IPS DF 4.7 (cell line): ENCODE data around the gene FOSB.
"Not testable (repeated sequence)": the region's sequence is repeated elsewhere in the genome, so short reads cannot be mapped to it uniquely, and the experiment has no call there.

Source experiments
- DNase-seq: peaks from one replicate; pipeline ENCODE4 v3.0.0-alpha.2; 2013; ENCODE audit warnings: low spot score; ENCODE audit errors: extremely low read depth

The FOSB gene

DNA sequence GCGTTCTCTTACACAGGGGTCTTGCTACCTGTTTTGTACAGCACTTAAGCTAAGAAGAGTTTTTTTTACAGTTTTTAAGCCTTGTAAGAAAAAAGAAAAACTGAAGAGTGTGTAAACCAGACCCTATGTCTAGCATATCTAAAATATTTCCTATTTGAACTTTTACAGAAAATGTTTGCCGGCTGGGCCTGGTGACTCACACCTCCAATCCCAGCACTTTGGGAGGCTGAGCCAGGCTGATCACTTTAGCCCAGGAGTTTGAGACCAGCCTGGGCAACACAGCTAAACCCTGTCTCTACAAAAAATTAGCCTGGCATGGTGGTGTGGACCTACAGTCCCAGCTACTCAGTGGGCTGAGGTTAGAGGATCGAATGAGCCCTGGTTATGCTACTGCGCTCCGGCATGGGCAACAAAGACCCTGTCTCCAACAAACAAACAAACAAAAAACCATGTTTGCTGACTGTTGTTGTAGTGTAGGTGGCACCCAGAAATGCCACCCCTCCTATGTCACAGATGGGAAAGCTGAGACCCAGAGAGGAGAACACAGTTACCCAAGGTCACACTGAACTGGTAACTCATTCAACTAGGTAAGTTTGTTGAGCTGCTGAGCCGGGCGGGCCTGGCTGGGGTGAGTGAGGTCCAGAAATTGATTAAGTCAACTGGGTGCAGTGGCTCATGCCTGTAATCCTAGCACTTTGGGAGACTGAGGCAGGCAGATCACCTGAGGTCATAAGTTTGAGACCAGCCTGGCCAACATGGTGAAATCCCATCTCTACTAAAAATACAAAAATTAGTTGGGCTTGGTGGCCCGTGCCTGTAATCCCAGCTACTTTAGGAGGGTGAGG lies 37.6 kb downstream of the FOSB start:
- DNase-seq, result no peak

DNA sequence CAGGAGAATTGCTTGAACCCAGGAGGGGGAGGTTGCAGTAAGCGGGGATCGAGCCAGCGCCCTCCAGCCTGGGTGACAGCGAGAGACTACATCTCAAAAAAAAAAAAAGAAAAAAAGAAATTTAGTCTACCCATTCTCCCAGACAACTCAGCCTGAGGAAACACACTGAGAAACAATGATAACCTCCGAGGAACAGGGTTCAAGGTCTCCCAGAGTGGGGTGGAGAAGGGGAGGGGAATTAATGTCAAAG lies 38.1 kb downstream of the FOSB start:
- no peak for DNase-seq

DNA sequence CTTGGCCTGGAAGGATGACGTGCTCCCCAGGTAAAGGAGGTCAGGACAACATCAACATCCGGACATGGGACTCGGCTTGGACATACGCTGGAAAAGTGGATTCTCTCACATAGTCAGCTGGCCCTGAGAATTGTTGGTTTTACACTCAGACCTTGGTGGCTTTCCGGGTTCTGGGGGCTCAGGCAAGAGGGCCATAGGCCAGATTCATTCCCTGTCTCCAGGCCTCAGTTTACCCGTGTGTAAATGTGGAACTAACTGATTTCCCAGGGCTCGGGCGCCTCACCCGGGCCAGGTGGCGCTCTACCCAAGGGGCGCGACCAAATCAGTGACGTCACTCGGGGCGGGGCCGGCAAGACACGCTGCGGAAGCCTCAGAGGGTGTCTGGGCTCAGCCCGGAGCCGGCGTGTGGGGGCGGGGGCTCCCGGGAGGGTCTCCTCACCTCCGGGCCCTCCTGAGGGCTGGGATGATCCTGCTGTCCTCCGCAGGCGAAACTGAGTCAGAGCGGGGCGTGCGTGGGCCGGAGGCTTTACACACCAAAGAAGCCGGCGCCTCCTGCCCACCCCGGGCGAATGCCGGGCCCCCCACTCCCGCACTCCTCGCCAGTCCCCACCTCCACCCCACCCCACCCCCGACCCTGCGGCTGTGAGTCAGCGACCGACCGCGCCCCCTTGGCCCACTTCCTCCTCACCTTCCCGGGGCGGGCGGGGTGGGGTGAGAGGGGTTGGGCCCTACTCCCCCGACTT lies 38.6 kb downstream of the FOSB start:
- DNase-seq, result no peak

DNA sequence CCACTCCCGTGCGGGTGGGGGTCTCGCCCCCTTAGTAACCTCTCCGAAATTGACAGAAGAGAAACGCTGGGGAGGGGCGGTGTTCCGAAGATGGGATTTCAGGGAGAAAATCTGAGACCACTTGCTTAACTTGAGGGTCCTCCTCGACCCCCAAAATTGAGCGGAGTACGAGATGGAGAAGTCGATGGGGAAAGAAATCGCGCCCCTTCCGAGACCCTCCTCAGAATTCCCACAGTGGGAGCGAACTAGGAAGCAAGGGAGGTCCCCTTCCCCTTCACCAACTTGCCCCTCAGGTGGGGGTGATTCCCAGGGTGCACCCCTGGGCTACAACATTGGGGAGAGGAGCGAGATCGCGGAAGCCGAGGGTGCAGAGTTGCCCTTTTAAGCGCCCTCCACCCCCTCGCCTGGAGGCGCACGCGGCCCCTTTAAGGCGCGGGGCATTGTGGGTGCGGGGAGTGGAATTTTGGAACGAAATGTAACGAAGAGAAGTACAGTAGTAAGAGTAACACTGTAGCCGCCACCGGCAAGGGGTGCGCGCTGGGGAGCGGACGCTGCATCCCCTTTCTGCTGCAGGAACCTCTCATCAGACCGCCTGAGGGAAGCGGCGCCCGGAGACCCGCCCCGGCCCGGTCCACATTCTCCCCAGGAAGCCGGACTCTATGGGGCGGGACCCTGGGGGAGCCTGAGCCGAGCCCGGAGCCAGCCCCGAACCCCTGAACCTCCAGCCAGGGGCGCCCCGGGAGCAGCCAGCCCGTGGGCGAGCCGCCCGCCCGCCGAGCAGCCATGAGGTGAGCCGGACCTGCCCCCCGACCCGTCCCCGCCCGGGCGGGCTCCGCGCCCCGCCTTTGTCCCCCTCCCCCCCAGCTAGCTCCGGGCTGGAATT lies 39.4 kb downstream of the FOSB start, which contains the start of gene VASP:
Gene VASP, plus strand, starts transcription at position 491 of the 883 bp plus-strand sequence. Its CDS starts 293 bp downstream, at position 784.
- DNase-seq, result no peak

DNA sequence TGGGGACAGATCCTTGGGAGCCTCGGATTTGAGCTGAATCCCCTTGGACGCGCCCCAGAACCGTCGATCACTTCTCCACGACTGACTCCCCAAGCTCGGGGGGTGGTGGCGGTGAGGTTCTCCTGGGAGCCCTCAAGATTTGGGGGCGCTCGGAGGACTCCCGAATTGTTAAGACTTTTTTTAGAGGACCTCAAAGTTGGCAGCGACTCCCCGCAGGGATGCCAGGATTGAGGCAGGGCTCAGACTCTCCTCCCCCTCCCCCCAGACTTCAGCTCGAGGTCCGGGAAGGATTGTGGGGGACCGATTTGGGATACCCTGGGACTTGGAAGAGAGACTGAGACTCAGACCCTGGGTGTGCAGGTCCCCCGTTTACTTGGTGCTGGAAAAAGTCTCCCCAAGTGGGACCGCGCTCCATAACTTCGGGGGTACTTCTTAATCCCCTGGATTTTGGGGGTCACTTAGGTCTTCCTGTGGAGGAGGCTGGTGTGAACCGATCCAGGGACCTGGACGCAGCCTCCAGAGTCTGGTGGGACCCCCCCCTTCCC lies 40.1 kb downstream of the FOSB start:
- no peak for DNase-seq

DNA sequence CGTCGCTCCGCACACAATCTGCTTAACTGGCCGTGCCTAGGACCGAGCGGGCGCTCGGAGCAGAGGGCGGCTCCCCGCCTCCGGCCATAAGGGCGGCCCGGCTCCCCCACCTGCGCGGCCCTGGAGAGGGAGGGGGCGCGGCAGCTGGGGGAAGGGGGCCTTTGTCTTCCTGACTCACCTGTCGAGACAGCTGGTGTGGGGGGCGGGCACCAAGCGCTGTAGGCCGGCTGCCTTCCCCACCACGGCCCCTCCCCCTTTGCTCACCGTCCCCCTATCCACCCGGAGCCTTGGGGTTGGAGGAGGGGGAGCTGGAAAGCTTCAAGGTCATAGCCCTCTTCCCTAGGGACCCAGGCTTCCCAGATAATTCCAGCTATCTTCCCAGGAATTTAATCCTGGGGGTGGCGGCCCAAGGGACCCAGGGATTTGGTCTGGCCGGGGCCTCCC lies 40.6 kb downstream of the FOSB start:
- DNase-seq, result no peak

DNA sequence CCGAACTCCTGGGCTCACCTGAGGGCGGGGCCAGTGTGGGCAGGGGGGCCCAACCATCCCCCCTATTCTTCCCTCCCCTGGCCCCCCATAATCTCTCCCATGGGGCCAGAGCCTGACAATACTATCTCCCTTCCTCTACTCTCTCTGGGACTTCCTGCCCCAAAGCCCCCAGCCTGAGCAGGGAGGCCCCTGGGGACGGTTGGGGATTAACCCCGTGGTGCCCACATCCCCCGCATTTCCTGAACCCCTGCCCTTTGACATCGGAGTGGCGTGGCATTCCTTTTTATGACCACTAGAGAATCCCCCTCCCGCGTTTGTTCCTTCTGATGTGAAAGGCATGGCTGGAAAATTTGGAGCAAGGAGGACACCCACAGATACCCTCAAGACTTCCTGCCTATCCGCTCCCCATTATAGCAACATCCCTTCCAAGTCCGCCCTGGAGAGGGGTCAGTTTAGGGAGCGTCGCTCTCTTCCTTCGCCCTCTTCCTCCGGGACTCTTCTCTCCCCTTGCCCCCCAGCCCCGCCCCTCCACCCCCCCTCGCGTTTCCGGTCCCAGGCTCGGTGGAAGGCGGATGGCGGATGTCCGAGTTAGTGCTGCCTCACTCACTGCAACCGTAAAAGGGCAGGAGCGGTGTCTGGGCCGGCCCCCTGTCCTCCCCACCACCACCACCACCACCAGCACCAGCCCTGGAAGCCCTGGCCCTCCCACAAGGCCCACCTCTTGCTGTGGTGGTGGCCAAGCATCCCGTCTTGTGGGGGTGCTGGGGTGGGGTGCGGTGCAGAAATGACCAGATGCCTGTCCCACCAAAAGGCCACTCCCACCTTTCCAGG lies 41.3 kb downstream of the FOSB start:
- no peak for DNase-seq

DNA sequence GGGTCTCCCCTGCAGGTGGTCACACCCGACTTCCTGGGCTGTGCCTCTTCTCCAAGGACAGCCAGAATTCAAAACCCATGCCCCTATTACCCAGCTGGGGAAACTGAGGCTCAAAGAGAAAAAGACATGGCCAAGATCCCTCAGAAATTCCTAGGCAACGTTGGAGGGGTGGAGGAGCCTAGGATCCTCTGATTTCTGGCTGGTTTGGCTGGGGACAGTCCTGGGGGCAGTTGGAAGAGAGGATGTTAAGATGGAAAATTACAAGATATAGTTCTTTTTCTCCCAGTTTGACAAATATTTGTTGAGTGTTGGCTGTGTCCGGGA lies 41.9 kb downstream of the FOSB start:
- no peak for DNase-seq

DNA sequence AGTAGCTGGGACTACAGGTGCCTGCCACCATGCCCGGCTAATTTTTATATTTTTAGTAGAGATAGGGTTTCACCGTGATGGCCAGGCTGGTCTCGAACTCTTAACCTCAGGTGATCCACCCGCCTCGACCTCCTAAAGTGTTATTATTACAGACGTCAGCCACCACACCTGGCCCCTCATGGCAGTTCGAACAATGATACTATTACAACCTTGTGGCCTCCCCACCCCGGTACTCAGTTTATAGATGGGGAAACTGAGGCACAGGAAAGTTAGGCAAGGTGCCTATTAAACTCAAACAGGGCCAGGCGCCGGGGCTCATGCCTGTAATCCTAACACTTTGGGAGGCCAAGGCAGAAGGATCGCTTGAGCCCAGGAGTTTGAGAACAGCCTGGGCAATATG lies 42.6 kb downstream of the FOSB start:
- DNase-seq, result not testable (repeated sequence)

DNA sequence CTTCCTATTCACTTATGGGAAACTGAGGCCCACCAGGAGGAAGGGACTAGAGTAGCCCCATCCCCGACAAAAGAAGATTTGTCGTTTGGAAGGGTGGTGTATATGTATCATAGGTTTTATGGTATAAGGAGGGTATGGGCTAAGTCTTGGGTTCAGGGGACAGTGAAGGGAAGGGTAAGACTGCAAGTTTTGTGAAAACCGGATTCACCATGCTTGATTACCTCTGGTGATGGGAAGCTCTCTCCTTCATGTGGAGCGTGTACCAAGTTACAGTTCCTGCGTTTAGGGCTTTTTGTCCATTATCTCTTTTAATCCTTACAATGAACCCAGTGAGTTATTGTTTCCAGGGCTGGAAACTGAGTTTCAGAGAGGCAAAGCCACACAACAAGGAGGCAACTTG lies 43.3 kb downstream of the FOSB start:
- no peak for DNase-seq

DNA sequence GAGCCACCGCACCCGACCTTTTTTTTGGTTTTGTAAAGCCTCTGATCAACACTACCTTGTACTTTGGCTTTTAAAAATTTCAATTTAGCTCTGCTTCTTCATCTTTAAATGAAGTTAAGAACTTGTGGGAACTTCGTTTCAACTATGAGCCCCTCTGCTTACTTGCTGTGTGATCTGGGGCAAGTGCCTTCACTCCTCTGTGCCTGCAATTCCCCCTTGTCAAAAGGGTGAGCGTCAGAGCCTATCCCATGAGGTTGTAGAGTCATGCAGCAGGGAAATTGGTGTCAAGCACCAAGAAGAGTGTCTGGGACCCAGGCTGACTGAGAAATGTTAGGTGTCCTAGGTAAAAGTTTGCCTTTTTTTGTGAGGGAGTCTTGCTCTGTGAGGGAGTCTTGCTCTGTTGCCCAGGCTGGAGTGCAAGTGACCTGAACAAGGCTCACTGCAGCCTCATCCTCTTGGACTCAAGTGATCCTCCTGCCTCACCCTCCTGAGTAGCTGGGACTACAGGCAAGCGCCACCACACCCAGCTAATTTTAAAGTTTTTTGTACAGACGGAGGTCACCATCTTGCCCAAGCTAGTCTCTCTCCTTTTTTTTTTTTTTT lies 45.2 kb downstream of the FOSB start:
- no peak for DNase-seq

DNA sequence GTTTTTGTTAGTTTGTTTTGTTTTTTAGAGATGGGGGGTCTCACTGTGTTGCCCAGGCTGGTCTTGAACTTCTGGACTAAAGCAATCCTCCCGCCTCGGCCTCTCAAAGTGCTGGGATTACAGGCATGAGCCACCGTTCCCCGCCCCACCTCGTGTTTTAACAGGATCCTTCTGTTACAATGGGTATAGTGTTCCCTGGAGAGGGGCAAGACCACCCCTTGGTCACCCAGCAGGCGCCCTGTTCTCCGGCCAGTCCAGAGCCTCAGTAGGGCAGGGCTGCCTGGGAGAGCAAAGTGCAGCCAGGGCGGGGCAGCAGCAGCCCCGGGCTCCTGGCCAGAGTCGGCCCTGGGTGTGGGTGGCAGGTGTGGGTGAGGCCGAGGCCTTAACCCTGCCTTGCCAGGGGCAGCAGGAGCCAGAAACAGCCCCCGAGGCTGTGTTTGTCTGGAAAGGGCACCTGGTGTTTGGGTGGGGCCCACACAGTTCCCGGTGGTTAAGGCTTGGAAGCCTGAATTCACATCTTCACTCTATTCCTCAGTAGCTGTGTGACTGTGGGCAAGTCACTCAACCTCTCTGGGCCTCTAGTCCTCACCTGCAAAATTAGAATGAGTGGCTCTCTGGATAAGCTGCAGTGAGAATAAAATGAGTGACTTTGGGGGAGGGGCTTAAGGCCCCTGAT lies 46.7 kb downstream of the FOSB start:
- no peak for DNase-seq

DNA sequence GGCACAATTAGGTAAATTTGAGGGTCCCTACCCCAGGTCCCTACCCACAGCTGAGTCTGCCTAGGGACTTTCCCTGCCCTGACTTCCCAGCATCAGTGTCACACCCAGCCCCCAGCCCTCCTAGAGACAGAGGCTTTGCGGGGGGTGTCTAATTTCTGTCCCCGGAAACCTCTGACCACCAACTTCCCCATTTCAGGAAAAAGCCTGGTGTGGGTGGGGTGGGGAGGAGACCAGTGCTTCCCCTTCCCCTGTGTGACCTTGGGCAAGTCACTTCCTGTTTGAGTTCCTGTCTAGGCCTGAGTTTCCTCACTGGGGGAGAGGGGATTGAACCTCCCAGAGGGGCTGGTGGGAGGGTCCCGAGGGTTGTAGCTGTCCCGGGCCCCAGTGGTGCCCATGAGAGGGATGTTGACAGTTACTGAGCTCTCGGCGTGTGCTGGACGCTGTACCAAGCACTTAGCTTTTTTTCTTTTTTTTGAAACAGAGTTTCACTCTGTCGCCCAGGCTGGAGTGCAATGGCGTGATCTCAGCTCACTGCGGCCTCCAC lies 47.4 kb downstream of the FOSB start:
- DNase-seq, result no peak

DNA sequence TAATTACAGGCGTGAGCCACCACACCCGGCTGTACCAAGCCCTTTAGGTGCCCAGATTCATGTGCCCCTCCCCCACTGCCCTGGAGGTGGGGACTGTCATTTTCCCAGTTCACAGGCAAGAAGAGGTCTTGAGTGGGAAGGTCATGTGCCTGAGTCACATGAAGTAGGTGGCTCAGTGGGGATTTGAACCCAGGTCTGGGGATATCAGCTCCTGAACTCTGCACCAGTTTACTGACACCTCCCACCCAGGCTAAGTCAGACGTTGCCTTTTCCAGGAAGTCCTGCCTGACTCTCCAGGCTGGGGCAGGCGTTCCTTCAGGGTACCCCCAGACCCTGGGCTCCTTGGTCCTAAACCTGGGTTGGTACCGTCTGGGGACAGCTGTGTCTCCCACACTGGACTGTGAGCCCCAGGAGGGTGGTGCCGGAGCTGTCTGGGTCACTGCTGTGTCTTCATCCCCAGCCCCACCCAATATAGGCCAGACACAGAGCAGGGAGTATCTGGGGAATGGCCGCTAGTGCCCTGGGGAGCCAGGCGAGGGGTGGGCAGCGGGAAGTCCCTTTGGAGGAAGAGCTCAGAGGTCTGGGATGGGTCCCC lies 48.1 kb downstream of the FOSB start:
- no peak for DNase-seq

DNA sequence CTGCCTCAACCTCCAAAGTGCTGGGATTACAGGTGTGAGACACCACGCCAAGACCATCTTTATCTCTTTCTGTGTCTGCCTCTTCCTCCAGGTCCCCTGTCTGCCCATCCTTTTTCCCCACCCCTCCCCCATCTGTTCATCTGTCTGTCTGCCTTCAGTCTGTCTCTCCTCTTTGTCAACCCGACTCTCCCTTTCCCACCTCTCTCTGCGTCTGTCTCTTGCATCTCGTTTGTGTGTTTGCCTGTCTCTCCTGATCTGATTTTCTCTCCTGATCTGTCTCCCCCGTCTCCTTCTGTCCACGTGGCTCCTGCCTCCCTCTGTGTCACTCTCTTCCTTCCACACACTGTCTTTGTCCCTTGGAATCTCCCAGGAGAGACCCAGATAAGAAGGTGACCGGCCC lies 49.4 kb downstream of the FOSB start:
- no peak for DNase-seq

DNA sequence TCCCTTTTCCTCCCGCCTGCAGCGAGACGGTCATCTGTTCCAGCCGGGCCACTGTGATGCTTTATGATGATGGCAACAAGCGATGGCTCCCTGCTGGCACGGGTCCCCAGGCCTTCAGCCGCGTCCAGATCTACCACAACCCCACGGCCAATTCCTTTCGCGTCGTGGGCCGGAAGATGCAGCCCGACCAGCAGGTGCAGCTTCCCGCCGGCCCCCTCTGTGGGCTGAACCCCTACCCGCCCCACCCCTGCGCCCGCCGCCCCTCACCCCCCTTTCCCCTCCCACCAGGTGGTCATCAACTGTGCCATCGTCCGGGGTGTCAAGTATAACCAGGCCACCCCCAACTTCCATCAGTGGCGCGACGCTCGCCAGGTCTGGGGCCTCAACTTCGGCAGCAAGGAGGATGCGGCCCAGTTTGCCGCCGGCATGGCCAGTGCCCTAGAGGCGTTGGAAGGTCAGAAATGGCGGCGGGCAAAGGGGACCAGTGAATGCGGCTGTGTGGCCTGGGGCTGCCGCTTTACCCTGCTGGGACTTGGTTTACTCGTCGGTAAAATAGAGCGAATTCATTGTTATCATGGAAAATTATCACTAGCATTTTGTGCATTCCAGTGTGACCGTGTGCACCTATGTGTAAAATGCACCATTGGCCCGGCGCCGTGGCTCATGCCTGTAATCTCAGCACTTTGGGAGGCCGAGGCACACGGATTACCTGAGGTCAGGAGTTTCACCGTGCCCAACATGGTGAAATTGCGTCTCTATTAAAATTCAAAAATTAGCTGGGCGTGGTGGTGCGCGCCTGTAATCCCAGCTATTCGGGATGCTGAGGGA lies 50.1 kb downstream of the FOSB start:
- no peak for DNase-seq

DNA sequence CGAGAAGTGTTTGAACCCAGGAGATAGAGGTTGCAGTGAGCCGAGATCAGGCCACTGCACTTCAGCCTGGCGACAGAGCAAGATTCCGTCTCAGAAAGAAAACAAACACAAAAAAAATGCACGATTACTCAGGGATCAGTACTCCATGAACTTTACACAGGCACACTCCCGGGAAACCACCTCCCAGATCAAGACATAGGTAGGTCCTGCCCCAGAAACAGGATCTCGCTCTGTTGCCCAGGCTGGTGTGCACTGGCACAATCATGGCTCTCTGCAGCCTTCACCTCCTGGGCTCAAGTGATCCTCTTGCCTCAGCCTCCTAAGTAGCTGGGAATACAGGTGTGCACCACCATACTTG lies 50.7 kb downstream of the FOSB start:
- no peak for DNase-seq
